Hair follicular keratinocyte (primary cell): Measurements from ENCODE around the gene GPBAR1. TPM values are rescaled to one million over a fixed set of nuclear protein-coding genes. Genes with fewer than 3 reads are reported as not detected.

Experiments used
- total RNA-seq: library from RNA; depleted of rRNA; stranded (reverse); fragments of >200 nt; gene quantifications from 2 replicates; pipeline ENCODE4 v1.2.3, GENCODE V29; 2015

GPBAR1 gene, protein sequence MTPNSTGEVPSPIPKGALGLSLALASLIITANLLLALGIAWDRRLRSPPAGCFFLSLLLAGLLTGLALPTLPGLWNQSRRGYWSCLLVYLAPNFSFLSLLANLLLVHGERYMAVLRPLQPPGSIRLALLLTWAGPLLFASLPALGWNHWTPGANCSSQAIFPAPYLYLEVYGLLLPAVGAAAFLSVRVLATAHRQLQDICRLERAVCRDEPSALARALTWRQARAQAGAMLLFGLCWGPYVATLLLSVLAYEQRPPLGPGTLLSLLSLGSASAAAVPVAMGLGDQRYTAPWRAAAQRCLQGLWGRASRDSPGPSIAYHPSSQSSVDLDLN
- not detected in 2 replicates for total RNA-seq

DNA sequence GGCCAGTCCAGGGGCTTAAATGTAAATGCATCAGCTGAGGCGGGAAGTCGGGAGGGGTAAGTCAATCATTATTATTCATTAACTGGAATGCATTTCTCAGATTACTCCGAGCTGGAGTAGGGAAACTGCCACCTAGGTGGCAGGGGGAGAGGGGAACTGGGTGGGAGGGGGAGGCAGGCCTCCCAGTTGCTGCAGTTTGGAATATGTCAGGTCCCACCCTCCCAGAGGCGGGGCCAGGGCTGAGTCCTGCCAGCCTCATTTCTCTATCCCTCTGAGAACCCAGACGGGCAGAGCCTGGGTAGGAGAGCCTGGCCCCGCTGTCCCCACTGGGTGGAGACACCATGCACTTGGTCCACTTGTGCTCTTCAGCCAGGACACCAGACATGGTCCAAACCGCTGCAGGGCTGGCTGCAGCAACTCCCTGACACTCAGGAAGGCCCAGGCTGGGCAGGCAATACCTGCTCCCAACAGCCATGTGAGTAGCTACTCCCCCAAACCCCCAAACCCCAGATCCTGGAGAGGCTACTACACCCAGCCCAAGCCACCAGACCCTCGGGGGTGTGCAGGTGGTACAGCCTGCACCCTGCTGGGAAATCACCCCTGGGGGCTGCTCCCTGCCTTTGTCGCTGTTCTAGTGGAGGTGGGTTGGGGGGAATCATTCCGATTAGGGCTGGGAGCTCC, at the start of gene GPBAR1:
GPBAR1 (plus strand) TSS at position 274 of the 681 bp plus-strand sequence. CDS start 1,710 bp downstream, outside the sequence.

DNA sequence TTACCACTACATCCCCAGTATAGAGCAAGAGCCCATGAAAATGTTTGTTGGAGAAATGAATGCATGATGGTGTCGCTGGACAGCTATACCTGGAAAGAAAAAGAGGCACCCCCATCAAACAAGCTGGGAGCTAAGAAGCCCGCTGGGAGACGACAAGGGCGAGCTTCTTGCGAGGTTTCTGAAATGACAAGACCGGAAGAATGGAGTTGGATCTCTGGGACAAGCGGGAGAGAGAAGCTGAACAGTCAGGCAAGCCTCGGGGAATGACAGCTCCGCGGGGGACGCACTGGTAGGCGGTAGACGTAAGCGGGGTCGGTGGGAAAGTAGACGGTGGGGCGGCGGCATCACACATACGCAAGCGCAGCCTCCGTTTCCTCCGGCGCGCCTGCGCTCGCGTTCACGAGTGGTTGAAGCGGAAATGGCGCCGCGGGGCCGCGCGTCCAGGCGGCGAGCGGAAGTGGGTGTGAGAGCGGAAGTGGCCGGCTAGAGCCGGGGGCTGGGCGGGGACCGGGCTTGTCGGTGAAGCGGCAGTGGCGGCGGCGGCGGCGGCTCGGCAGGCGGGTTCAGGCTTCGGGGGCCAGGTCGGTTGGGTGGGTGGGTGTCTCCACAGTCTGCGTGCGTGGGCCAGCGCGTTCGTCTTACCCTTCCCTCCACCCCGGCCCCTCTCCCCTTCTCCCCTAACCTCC, 44.0 kb upstream of the GPBAR1 start, which contains the start of gene ARPC2:
ARPC2 (plus strand) TSS at position 516 of the 686 bp plus-strand sequence. CDS start 282 bp downstream, outside the sequence.

DNA sequence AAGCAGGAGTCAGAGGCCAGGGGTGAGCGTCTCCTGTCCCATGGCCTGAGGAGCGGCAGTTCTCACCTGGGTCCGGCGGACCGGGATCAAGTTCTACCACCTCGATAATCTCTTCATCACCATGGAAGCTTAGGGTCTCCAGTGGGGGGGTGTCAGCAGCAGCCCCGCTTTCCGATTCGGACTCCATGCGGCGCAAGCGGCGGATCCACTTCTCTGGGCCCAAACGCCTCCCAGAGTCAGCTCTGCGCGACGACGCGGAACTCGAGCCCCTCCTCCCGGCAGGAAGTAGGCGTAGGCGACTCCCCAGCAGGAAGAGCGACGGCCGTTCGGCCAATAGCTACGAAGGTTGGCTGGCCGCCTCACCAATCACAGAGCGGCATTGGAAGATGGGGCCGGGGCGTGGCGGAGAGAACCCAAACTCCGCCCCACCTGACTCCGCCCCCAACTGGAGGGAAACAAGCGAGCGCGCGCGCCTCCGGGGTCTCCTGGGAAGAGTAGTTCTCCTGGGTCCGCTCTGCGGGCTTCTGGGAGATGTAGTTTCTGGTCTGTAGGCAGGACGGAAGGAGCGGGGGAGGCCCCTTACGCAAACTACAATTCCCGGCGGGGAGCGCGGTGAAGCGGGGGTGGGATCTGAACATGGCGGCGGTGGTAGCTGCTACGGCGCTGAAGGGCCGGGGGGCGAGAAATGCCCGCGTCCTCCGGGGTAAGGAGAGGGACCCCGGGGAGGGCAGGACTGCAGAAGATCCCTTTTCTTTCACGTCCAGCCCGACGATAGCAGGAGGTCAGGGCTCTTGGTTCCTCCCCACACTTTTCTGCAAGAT, 9.3 kb downstream of the GPBAR1 start, which contains the start of the genes AAMP and PNKD:
AAMP (minus strand) TSS at position 238 of the 821 bp plus-strand sequence; CDS start at position 187, 51 bp downstream.
PNKD (plus strand) TSS at position 620 of the 821 bp plus-strand sequence; CDS start at position 637, 17 bp downstream.

DNA sequence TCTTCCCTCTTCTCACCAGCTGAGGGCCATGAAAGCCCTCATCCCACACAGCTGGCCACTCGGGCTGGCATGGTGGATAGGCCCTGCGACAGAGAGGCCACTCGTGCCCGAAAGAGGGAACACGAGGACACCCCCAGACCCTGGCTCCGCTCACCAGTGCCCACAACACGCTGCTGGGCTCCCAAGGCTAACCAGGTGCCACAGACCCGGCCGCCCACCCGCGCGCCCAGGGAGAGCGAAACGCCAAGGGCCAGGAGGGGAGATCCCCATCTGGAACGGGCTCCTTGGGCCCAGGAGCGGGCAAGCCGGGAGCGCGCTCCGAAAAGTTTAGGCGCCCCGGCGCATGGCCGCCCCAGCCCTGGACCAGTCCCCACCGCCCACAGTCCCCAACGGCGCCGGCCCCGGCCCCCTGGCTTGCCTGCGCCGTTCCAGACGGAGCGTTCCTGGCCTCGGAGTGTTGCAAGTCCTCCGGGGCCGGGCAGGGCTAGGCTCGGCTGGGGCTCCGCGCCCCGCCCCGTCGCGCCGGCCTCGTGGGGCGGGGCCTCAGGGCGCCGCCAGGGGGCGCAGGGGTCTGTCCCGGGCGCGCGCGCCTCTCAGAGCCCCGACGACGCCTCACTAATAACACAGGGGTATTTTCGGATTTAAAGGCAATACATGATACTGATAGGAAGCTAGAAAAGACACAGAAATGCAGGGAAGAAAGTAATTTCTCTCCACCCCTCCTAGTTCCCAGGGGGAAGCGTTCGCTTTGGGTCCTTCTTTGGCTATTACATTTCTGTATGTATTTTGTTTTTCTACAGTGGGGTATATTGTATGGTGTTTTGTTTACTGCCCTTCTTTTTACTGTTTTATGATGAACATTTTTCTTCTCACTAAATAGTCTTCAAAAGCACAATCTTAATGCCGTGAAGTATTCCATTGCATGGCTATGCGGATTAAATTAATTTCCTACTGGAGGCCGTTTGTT, 31.5 kb downstream of the GPBAR1 start, which contains the start of gene TMBIM1:
TMBIM1 (minus strand) TSS at position 456 of the 967 bp plus-strand sequence. CDS start 10,362 bp downstream, outside the sequence.

Other genes with a start within 250 kb of the GPBAR1 start
- gene RUFY4, start 191.8 kb upstream of the GPBAR1 start, total RNA-seq, result not detected in 2 replicates
- not detected in 2 replicates for gene CXCR2, start 135.0 kb upstream of the GPBAR1 start, total RNA-seq
- gene CXCR1, start 94.1 kb upstream of the GPBAR1 start, total RNA-seq, result 0.11 TPM in 1 of 2 replicates, not detected in the other
- 709 and 716 TPM in 2 replicates for gene ARPC2, start 43.8 kb upstream of the GPBAR1 start, total RNA-seq
- gene AAMP, start 9.1 kb downstream of the GPBAR1 start, total RNA-seq, result 126 and 189 TPM in 2 replicates
- 30.8 and 32.3 TPM in 2 replicates for gene PNKD, start 9.5 kb downstream of the GPBAR1 start, total RNA-seq
- 266 and 371 TPM in 2 replicates for gene TMBIM1, start 31.5 kb downstream of the GPBAR1 start, total RNA-seq
- not detected in 2 replicates for gene CATIP, start 95.8 kb downstream of the GPBAR1 start, total RNA-seq
- 0.08 TPM in 1 of 2 replicates, not detected in the other for gene SLC11A1, start 121.3 kb downstream of the GPBAR1 start, total RNA-seq
- 50.7 and 53.1 TPM in 2 replicates for gene CTDSP1, start 138.9 kb downstream of the GPBAR1 start, total RNA-seq
- not detected in 2 replicates for gene VIL1, start 158.1 kb downstream of the GPBAR1 start, total RNA-seq